Measurements from ENCODE around the gene NAPB. TPM values are rescaled to one million over a fixed set of nuclear protein-coding genes. Genes with fewer than 3 reads are reported as not detected.

NAPB gene
- total and polyA plus RNA-seq, 7 experiments from 2014 or later = 5.5 to 20.4 (median 12.5) TPM

GRCh38 chr20:23367770-23368169, 53.5 kb downstream of the NAPB start:
- Histone ChIP-seq H3K27ac (ENCODE audit: low read depth, low read length) (peak overlapping the region; percentile 22), H3K27me3 (ENCODE audit: control insufficient read depth in 2 of 2, insufficient read depth in 2 of 2, low read length in 2 of 2) (no peaks in the 10 kb centered on the region), H3K9me3 (ENCODE audit: control insufficient read depth in 2 of 3, low read length in 3 of 3) (no peaks in the 10 kb centered on the region), H3K4me3 (ENCODE audit: low read length) (no peak overlapping the region), H3K36me3 (ENCODE audit: control insufficient read depth in 2 of 3, insufficient read depth in 3 of 3, low read length in 3 of 3) (peaks cover 0 to 55% (median 0%) of the 10 kb centered on the region in 3 experiments), H3K4me1 (ENCODE audit: control insufficient read depth in 2 of 2, insufficient read depth in 2 of 2, low read length in 2 of 2) (peaks cover 13 to 20% of the 10 kb centered on the region in 2 donors)
- Mint-ChIP-seq H3K36me3 (peaks cover 15 to 35% (median 18%) of the 10 kb centered on the region in 5 donors), H3K4me3 (no peak overlapping the region), H3K27ac (peak overlapping the region; percentile 24 to 89 (median 64)), H3K4me1 (peaks cover 26 to 52% (median 47%) of the 10 kb centered on the region in 7 donors), H3K9me3 (no peaks in the 10 kb centered on the region), H3K27me3 (no peaks in the 10 kb centered on the region)
- POLR2A ChIA-PET = interaction anchor here (0.9 kb wide), 1 partner anchor 10 kb away, joined by 5 read pairs; no protein-coding TSS in a partner anchor
- no peak for DNase-seq
- no peak for ATAC-seq
- intact Hi-C loops (cut with micrococcal nuclease) = no loop called here
- CTCF ChIA-PET = interaction anchor here (1.3 kb wide), 1 partner anchor 54 kb away, joined by 3 read pairs; no protein-coding TSS in a partner anchor

DNA sequence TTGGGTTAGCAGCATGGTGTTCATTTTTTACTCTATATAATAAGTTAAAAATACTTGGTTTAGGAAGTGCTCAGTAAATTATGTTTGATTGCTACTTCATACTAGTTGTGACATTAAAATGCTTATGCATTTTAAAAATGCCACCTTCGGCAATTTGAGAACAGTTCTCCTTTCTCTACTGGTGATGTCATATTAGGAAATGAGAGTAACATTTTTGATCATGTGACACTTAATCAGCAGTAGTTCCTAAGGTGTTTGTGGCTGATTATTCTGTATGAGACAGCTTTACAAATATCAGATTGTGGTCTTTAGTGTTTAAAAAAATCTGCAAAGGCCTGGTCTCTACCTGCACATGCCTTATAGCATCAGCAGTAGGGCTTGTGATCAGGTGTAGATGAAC, 54.9 kb downstream of the NAPB start:
- CTCF ChIA-PET = no interaction called here
- DNase-seq = no peak
- H3K4me1 ChIP-seq (ENCODE audit: control insufficient read depth in 2 of 2, insufficient read depth in 2 of 2, low read length in 2 of 2) = peaks cover 14 to 22% of the 10 kb centered on the region in 2 donors

DNA sequence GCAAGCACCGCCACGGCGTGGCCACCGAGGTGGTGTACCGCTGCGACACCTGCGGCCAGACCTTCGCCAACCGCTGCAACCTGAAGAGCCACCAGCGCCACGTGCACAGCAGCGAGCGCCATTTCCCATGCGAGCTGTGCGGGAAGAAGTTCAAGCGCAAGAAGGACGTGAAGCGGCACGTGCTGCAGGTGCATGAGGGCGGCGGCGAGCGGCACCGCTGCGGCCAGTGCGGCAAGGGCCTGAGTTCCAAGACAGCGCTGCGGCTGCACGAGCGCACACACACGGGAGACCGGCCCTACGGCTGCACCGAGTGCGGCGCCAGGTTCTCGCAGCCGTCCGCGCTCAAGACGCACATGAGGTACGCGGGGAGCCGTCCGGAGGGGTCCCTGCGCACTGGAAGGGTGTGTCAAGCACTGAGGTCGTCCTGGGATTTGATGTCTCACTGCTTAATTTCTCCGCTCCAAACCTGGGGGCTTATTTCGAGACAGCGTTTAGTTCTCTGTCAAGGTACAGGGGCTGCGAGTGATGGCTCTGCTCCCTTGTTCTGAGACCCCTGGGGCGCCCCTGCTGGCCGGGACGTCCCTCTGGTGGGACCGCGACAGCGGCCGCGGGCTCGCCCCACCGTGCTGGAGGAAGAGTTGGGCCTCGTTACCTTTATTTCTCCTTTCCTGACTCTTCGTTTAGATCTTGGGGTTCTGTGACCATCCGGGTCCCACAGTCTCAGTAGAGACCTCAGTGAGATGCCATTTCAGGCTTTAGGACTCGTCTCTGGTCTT, 55.7 kb downstream of the NAPB start:
- no peak overlapping the region for H3K27ac ChIP-seq (ENCODE audit: low read depth, low read length)
- ATAC-seq = no peak
- Mint-ChIP-seq H3K27ac (peak overlapping the region; percentile 71 to 99 (median 83)), H3K4me3 (peak overlapping the region in 8 of 10 donors; percentile 39 to 76 (median 56)), H3K4me1 (peaks cover 28 to 62% (median 55%) of the 10 kb centered on the region in 7 donors), H3K36me3 (peaks cover 13 to 29% (median 14%) of the 10 kb centered on the region in 5 donors), H3K27me3 (peaks cover 0 to 2% (median 0%) of the 10 kb centered on the region in 5 donors), H3K9me3 (peaks cover 0 to 3% (median 0%) of the 10 kb centered on the region in 11 donors)
- no peaks in the 10 kb centered on the region for H3K9me3 ChIP-seq (ENCODE audit: control insufficient read depth in 2 of 3, low read length in 3 of 3)
- ChIA-PET CTCF (no interaction called here), POLR2A (no interaction called here)
- H3K4me1 ChIP-seq (ENCODE audit: control insufficient read depth in 2 of 2, insufficient read depth in 2 of 2, low read length in 2 of 2) = peaks cover 20 to 29% of the 10 kb centered on the region in 2 donors
- H3K27me3 ChIP-seq (ENCODE audit: control insufficient read depth in 2 of 2, insufficient read depth in 2 of 2, low read length in 2 of 2) = no peaks in the 10 kb centered on the region
- no peak overlapping the region for H3K4me3 ChIP-seq (ENCODE audit: low read length)
- no peak for DNase-seq
- H3K36me3 ChIP-seq (ENCODE audit: control insufficient read depth in 2 of 3, insufficient read depth in 3 of 3, low read length in 3 of 3) = peaks cover 0 to 35% (median 0%) of the 10 kb centered on the region in 3 experiments
- intact Hi-C loops (cut with micrococcal nuclease) = no loop called here

More for the DNA sequence above, 54.9 kb downstream of the NAPB start:
- POLR2A ChIA-PET = interaction anchor here (0.6 to 0.8 kb wide), 2 partner anchors 9 to 17 kb away, joined by 3 read pairs; no protein-coding TSS in a partner anchor
- no peaks in the 10 kb centered on the region for H3K9me3 ChIP-seq (ENCODE audit: control insufficient read depth in 2 of 3, low read length in 3 of 3)
- Mint-ChIP-seq H3K4me3 (peak overlapping the region in 5 of 10 donors; percentile 25 to 61 (median 39)), H3K27ac (peak overlapping the region in 8 of 9 donors; percentile 11 to 89 (median 71)), H3K36me3 (peaks cover 13 to 32% (median 14%) of the 10 kb centered on the region in 5 donors), H3K27me3 (peaks cover 0 to 2% (median 0%) of the 10 kb centered on the region in 5 donors), H3K9me3 (peaks cover 0 to 3% (median 0%) of the 10 kb centered on the region in 11 donors), H3K4me1 (peaks cover 26 to 56% (median 49%) of the 10 kb centered on the region in 7 donors)
- intact Hi-C loops (cut with micrococcal nuclease) = no loop called here
- H3K36me3 ChIP-seq (ENCODE audit: control insufficient read depth in 2 of 3, insufficient read depth in 3 of 3, low read length in 3 of 3) = peaks cover 0 to 42% (median 0%) of the 10 kb centered on the region in 3 experiments
- peak overlapping the region; percentile 19 for H3K27ac ChIP-seq (ENCODE audit: low read depth, low read length)
- no peaks in the 10 kb centered on the region for H3K27me3 ChIP-seq (ENCODE audit: control insufficient read depth in 2 of 2, insufficient read depth in 2 of 2, low read length in 2 of 2)
- ATAC-seq = no peak
- no peak overlapping the region for H3K4me3 ChIP-seq (ENCODE audit: low read length)

DNA sequence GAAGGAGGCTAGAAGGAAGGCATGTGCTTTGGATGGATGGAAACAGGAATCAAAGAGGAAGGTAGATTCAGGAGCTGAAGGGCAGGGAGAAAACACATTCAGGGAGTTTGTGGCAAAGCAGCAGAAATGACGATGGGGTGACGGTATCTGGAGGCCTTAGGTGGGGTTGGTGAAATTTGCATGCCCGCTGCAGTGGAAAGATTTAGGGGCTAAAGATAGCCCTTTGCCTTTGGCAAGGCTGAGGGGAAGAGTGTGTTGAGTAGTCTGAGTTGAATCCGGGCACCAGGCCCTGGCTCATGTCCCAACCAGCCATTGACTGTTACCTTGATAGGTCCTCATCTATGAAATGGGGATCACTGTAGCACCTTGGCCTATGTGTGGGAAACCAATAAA, 58.0 kb downstream of the NAPB start:
- CTCF ChIA-PET = no interaction called here
- Mint-ChIP-seq H3K27ac (peak overlapping the region; percentile 82 to 99 (median 91)), H3K27me3 (peaks cover 0 to 2% (median 0%) of the 10 kb centered on the region in 5 donors), H3K36me3 (peaks cover 8 to 19% (median 14%) of the 10 kb centered on the region in 5 donors), H3K4me3 (peak overlapping the region; percentile 86 to 94 (median 91)), H3K4me1 (peaks cover 34 to 74% (median 64%) of the 10 kb centered on the region in 7 donors), H3K9me3 (peaks cover 0 to 3% (median 0%) of the 10 kb centered on the region in 11 donors)
- intact Hi-C loops (cut with micrococcal nuclease) = loop anchor here in 1 of 2 donors (2.0 kb wide), 1 partner anchor 14 kb away; no protein-coding TSS in a partner anchor
- Histone ChIP-seq H3K4me3 (ENCODE audit: low read length) (peak overlapping the region; percentile 90), H3K36me3 (ENCODE audit: control insufficient read depth in 2 of 3, insufficient read depth in 3 of 3, low read length in 3 of 3) (peaks cover 0 to 15% (median 0%) of the 10 kb centered on the region in 3 experiments), H3K4me1 (ENCODE audit: control insufficient read depth in 2 of 2, insufficient read depth in 2 of 2, low read length in 2 of 2) (peaks cover 25 to 40% of the 10 kb centered on the region in 2 donors), H3K9me3 (ENCODE audit: control insufficient read depth in 2 of 3, low read length in 3 of 3) (no peaks in the 10 kb centered on the region), H3K27me3 (ENCODE audit: control insufficient read depth in 2 of 2, insufficient read depth in 2 of 2, low read length in 2 of 2) (no peaks in the 10 kb centered on the region), H3K27ac (ENCODE audit: low read depth, low read length) (peak overlapping the region; percentile 95)
- ATAC-seq (no peak), DNase-seq (no peak)
- POLR2A ChIA-PET = interaction anchor here (1.4 kb wide), 1 partner anchor 57 kb away, joined by 6 read pairs; no protein-coding TSS in a partner anchor

GRCh38 chr20:23362392-23363256, 58.7 kb downstream of the NAPB start:
- ATAC-seq = no peak
- no peaks in the 10 kb centered on the region for H3K27me3 ChIP-seq (ENCODE audit: control insufficient read depth in 2 of 2, insufficient read depth in 2 of 2, low read length in 2 of 2)
- H3K9me3 ChIP-seq (ENCODE audit: control insufficient read depth in 2 of 3, low read length in 3 of 3) = no peaks in the 10 kb centered on the region
- peaks cover 25 to 40% of the 10 kb centered on the region in 2 donors for H3K4me1 ChIP-seq (ENCODE audit: control insufficient read depth in 2 of 2, insufficient read depth in 2 of 2, low read length in 2 of 2)
- H3K4me1 Mint-ChIP-seq = peaks cover 34 to 72% (median 64%) of the 10 kb centered on the region in 7 donors
- CTCF ChIA-PET = no interaction called here
- H3K9me3 Mint-ChIP-seq = peaks cover 0 to 7% (median 0%) of the 10 kb centered on the region in 11 donors
- peak overlapping the region; percentile 90 for H3K4me3 ChIP-seq (ENCODE audit: low read length)
- intact Hi-C loops (cut with micrococcal nuclease) = loop anchor here (1.0 to 2.0 kb wide), 4 partner anchors 12 to 59 kb away; partner anchors contain the start of genes NAPB (in 2 of the 2) and NXT1 (in 1 of the 2)
- peak overlapping the region; percentile 86 to 94 (median 91) for H3K4me3 Mint-ChIP-seq
- peaks cover 0 to 4% (median 0%) of the 10 kb centered on the region in 5 donors for H3K27me3 Mint-ChIP-seq
- DNase-seq = peak in 3 of 9 donors; percentile 24 to 34 (median 24)
- H3K27ac ChIP-seq (ENCODE audit: low read depth, low read length) = peak overlapping the region; percentile 95
- H3K36me3 ChIP-seq (ENCODE audit: control insufficient read depth in 2 of 3, insufficient read depth in 3 of 3, low read length in 3 of 3) = peaks cover 0 to 15% (median 0%) of the 10 kb centered on the region in 3 experiments
- H3K27ac Mint-ChIP-seq = peak overlapping the region; percentile 82 to 99 (median 91)
- peaks cover 8 to 16% (median 14%) of the 10 kb centered on the region in 5 donors for H3K36me3 Mint-ChIP-seq
- POLR2A ChIA-PET = interaction anchor here (1.4 kb wide), 1 partner anchor 57 kb away, joined by 6 read pairs; no protein-coding TSS in a partner anchor
